GM12801 (cell line): Measurements from ENCODE around the gene TSSC4.

Source experiments
- CTCF ChIP-seq: IDR thresholded peaks from one replicate; pipeline ENCODE4 v1.5.1; 2011; ENCODE audit warnings: control low read depth; ENCODE audit not compliant: insufficient read length; ENCODE audit errors: extremely low read depth

The TSSC4 gene

GRCh38 chr11:2444821-2445745 lies 44.5 kb downstream of the TSSC4 start, which contains the start of gene KCNQ1:
KCNQ1 (plus strand) TSS chr11:2445008; CDS start chr11:2445099, 91 bp downstream.
- TF ChIP-seq CTCF: no peak

- TF ChIP-seq CTCF: no peak
Observed at GRCh38 chr11:2445746-2446551, 45.4 kb downstream of the TSSC4 start.

- no peak for TF ChIP-seq CTCF
Observed at GRCh38 chr11:2446590-2447252, 46.2 kb downstream of the TSSC4 start.

GRCh38 chr11:2447253-2447950 lies 46.9 kb downstream of the TSSC4 start:
- TF ChIP-seq CTCF: no peak

GRCh38 chr11:2447951-2448650 lies 47.6 kb downstream of the TSSC4 start:
- TF ChIP-seq CTCF: no peak

- no peak for TF ChIP-seq CTCF
Observed at GRCh38 chr11:2448661-2449547, 48.4 kb downstream of the TSSC4 start.
